Common myeloid progenitor, CD34-positive (primary cell): Measurements from ENCODE around the gene HDAC4.

ENCODE experiments used
- CTCF ChIA-PET: fragments of 350-600 bp; sonication (Branson Sonifier 250); formaldehyde crosslinking; loops from one replicate; lab custom pipeline; 2021; ENCODE audit warnings: antibody characterized with exemption; lab: Charles Lee
- POLR2A ChIA-PET: fragments of 350-600 bp; sonication (Branson Sonifier 250); formaldehyde crosslinking; loops from one replicate; lab custom pipeline; 2021; ENCODE audit warnings: antibody characterized with exemption; lab: Charles Lee
- DNase-seq, 3 donors: peaks; one replicate each; pipeline versions ENCODE4 v3.0.0 to v3.0.0-alpha.2; 2013
- H3K27ac ChIP-seq, 2 experiments: 1 replicate in 1 of 2; 2 replicates in 1 of 2; pipeline ENCODE4 v1.7.0; 2013; ENCODE audit warnings: inconsistent platforms in 2 of 2, low read length in 2 of 2, mild to moderate bottlenecking in 2 of 2, low read depth in 1 of 2, moderate library complexity in 1 of 2; ENCODE audit not compliant: severe bottlenecking in 2 of 2, insufficient read depth in 1 of 2, poor library complexity in 1 of 2
- H3K27me3 ChIP-seq, 5 experiments: replicated peaks in 2 of 5; 1 replicate in 3 of 5; 2 replicates in 2 of 5; pipeline versions ENCODE4 v1.6.1 to v1.7.0; 2013; ENCODE audit warnings: low read length in 4 of 5, mild to moderate bottlenecking in 2 of 5, moderate library complexity in 2 of 5, inconsistent platforms in 1 of 5; ENCODE audit not compliant: insufficient read depth in 5 of 5, control insufficient read depth in 4 of 5
- H3K36me3 ChIP-seq, 4 experiments: 1 replicate in 2 of 4; 2 replicates in 2 of 4; pipeline versions ENCODE4 v1.6.1 to v1.7.0; 2013; ENCODE audit warnings: low read length in 3 of 4, control low read depth in 1 of 4, mild to moderate bottlenecking in 1 of 4; ENCODE audit not compliant: control insufficient read depth in 4 of 4, insufficient read depth in 4 of 4
- H3K4me1 ChIP-seq, 4 experiments: 1 replicate in 3 of 4; 2 replicates in 1 of 4; pipeline versions ENCODE4 v1.6.1 to v1.7.1; 2013; ENCODE audit warnings: low read length in 3 of 4, mild to moderate bottlenecking in 3 of 4, control low read depth in 1 of 4, inconsistent platforms in 1 of 4, moderate library complexity in 1 of 4; ENCODE audit not compliant: control insufficient read depth in 4 of 4, insufficient read depth in 4 of 4; ENCODE audit errors: control extremely low read depth in 1 of 4
- H3K4me3 ChIP-seq, 7 experiments: 1 replicate in 4 of 7; 2 replicates in 3 of 7; pipeline versions ENCODE4 v1.5.1 to v1.7.0; 2013; ENCODE audit warnings: mild to moderate bottlenecking in 7 of 7, low read length in 6 of 7, moderate library complexity in 6 of 7, inconsistent platforms in 2 of 7, low read depth in 2 of 7, control low read depth in 1 of 7; ENCODE audit not compliant: insufficient read depth in 4 of 7, control insufficient read depth in 1 of 7; ENCODE audit errors: extremely low read depth in 1 of 7
- H3K9me3 ChIP-seq, 5 experiments: 1 replicate in 4 of 5; 2 replicates in 1 of 5; pipeline versions ENCODE4 v1.6.1 to v1.7.1; 2013; ENCODE audit warnings: low read length in 4 of 5, mild to moderate bottlenecking in 2 of 5, inconsistent platforms in 1 of 5, low read depth in 1 of 5, moderate library complexity in 1 of 5; ENCODE audit not compliant: control insufficient read depth in 4 of 5, insufficient read depth in 2 of 5; ENCODE audit errors: control extremely low read depth in 1 of 5
- WGBS: methylation state at CpG from one replicate; pipeline ENCODE4 v1.1.5; 2013; ENCODE audit not compliant: insufficient coverage; 5-methylcytosine and 5-hydroxymethylcytosine counted together

The HDAC4 gene

DNA sequence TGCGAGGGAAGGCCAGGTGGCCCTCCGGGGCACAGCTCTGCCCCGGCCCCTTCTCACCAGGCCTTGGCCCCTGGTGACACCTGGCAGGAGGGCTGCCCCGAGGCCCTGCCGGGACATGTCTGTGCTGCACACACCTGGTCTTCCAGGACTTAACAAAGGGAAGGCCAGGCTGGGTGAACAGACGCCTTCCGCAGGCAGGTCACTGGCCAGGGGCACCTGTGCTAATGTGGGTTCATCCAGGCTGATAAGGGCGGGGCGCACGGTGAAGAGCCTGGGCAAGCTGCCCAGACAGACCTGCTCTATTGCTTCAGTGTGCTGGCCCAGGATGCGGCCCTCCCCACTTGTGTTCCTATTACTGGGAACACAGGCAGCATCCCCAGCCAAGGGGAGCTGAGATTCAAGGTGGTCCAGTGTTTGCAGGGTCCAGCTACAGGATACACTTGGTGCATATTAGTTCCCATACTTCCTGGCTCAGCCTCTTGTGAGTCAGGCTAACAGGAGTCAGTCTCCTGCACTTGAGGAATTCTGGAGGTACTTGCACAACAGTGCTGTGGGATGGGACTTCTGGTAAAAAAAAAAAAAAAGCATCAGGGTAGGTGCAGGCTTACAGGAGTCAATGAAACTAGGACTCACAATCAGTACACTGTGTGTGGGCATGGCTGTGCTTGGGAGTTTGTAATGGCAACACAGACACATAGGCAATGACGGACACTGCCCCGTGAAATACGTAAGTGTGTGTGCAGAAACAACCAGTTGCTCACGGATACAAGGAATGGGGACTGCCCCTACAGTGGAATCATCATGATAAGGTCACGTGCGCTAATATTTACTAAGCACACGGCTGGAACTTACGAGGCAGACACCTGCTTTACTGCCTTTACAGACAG lies 291.5 kb downstream of the HDAC4 start:
- ChIA-PET POLR2A (no interaction called here), CTCF (interaction anchor here (1.0 kb wide), 1 partner anchor 11 kb away, joined by 3 read pairs; no protein-coding TSS in a partner anchor)
- Histone ChIP-seq H3K4me3 (no peak overlapping the region), H3K4me1 (peaks cover 0 to 12% (median 10%) of the 10 kb centered on the region in 4 experiments), H3K36me3 (peaks cover 0 to 56% (median 12%) of the 10 kb centered on the region in 4 experiments), H3K27me3 (no peaks in the 10 kb centered on the region), H3K9me3 (no peaks in the 10 kb centered on the region), H3K27ac (no peak overlapping the region)
- DNase-seq: no peak
- WGBS: 93% methylated on average over 16 of the region's 19 CpGs

DNA sequence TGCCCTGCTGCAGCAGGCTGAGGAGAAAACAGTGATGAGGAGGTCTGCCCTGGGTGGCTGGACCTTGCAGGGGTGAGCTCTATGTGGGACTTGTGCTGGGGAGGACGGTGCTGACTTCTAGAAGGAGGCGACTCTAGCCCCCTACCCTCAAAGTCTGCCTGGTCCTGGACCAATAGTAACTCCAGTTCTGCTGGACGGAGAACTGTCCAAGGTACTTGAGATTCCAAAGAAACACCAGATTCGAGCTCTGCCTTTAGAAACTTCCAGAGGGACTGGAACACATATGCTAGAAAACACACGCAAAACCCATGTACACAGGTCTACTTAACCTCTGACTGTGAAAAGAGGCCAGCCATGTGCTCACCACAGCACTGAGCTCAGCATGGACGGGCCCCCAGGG lies 292.4 kb downstream of the HDAC4 start:
- POLR2A ChIA-PET: no interaction called here
- Histone ChIP-seq H3K9me3 (no peaks in the 10 kb centered on the region), H3K4me3 (no peak overlapping the region), H3K36me3 (peaks cover 0 to 58% (median 12%) of the 10 kb centered on the region in 4 experiments), H3K27ac (no peak overlapping the region), H3K4me1 (peaks cover 0 to 4% (median 2%) of the 10 kb centered on the region in 4 experiments), H3K27me3 (no peaks in the 10 kb centered on the region)
- 90% methylated on average over 6 of the region's 6 CpGs for WGBS
- CTCF ChIA-PET: interaction anchor here (0.9 to 1.3 kb wide), 4 partner anchors 8 to 75 kb away, joined by 3 read pairs; no protein-coding TSS in a partner anchor
- DNase-seq: no peak

DNA sequence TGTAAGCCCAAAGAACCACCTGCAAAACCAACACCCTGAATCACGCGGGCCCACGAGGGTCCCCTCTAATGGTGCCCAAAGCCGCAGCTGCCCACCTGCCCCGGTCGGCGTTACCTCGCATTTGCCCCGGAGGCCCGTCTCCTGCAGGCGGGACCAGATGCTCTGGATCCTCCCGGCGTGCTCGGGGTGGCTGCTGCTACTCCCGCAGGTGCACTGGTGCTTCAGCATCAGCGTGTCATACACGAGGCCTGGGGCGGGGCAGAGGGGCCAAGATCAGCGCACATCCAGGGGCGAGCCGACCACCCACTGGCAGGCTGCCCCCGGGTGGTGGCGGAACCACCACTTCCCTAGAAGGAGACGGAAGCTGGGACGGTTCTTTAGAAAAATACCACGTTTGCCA lies 292.9 kb downstream of the HDAC4 start:
- 97% methylated on average over 26 of the region's 26 CpGs for WGBS
- H3K36me3 ChIP-seq: peaks cover 0 to 63% (median 12%) of the 10 kb centered on the region in 4 experiments

DNA sequence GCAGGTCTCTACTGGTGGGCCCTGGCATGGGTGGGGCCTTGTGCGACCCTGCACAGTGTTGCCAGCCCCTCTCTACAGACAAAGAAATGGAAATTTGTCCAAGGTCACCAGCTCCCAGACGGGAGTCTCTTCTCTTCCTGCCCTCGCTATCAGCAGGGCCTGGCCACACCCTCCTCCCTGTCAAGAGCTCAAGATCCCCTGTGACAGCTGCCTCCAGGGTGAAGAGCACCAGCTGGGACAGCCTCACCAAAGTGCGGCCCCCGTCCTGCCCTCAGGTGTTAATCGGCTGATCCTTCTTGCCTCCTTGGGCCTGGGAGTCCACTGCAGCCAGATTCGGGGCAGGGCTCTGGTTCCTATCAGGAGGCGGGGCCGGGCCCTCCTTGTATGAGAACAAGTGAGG lies 293.9 kb downstream of the HDAC4 start:
- Histone ChIP-seq H3K36me3 (peaks cover 0 to 67% (median 14%) of the 10 kb centered on the region in 4 experiments), H3K4me1 (no peaks in the 10 kb centered on the region), H3K4me3 (no peak overlapping the region), H3K27ac (no peak overlapping the region), H3K27me3 (no peaks in the 10 kb centered on the region), H3K9me3 (no peaks in the 10 kb centered on the region)
- WGBS: 98% methylated on average over 7 of the region's 9 CpGs
- ChIA-PET POLR2A (no interaction called here), CTCF (interaction anchor here (0.6 to 1.7 kb wide), 9 partner anchors 9 to 139 kb away, joined by 3 to 6 read pairs (median 3); no protein-coding TSS in a partner anchor)
- no peak for DNase-seq

More for the DNA sequence above, 292.9 kb downstream of the HDAC4 start:
- Histone ChIP-seq H3K4me3 (no peak overlapping the region), H3K27me3 (no peaks in the 10 kb centered on the region), H3K4me1 (no peaks in the 10 kb centered on the region), H3K27ac (no peak overlapping the region), H3K9me3 (no peaks in the 10 kb centered on the region)
- no peak for DNase-seq
- ChIA-PET CTCF (interaction anchor here (0.9 to 1.5 kb wide), 6 partner anchors 8 to 75 kb away, joined by 3 to 6 read pairs (median 3); no protein-coding TSS in a partner anchor), POLR2A (no interaction called here)

DNA sequence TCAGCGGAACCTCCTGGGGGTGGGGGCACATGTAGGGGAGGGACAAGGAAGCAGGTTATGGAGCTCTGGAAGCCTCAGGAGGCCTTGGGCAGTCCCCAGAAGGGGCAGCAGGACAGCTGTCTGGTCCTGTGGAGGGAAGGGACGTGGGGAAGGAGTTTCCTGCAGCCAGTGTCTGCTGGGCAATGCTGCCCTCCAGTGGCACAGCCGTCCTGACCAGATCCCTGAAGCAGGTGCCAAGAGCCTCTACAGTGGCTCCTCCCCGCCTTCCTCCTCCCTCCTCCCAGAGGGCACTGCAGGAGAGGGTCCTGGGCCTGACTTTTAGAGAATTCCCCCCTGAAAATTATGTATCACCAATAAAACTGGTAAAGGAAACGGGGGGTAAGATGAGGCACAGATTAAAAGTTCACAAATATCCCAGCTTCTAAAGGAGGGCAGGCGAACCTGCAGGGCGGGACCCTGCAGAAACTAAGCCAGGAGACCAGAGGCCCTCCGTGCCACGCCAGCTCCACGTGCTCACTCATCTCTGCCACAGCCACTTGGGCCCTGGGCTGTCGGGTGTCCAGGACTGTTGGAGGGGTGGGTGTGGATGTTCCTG lies 294.4 kb downstream of the HDAC4 start:
- Histone ChIP-seq H3K27ac (no peak overlapping the region), H3K4me1 (no peaks in the 10 kb centered on the region), H3K27me3 (no peaks in the 10 kb centered on the region), H3K4me3 (no peak overlapping the region), H3K36me3 (peaks cover 0 to 62% (median 14%) of the 10 kb centered on the region in 4 experiments), H3K9me3 (no peaks in the 10 kb centered on the region)
- ChIA-PET CTCF (interaction anchor here (0.6 to 1.7 kb wide), 11 partner anchors 8 to 139 kb away, joined by 3 to 6 read pairs (median 3); no protein-coding TSS in a partner anchor), POLR2A (no interaction called here)
- WGBS: 97% methylated on average over 7 of the region's 11 CpGs
- DNase-seq: peak; percentile 31 to 56 (median 54)

DNA sequence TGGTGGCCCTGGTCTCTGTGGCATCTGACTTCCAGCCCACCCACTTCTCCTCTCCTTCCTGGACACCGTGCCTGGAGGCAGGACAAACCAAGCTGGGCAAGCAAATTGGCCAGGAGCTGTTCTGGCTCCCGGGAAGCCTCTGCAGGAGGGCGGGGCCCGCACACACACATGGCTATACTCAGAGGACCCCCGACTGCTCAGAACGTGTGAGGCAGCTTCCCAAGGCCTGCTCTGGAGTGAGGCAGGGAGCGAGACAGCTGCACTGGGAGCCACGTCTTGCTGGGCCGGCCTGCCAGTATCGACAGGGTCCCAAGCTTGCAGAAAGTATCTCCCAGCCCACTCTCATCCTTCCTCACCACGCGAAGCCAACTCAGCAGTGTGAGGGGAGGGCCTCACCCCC lies 295.6 kb downstream of the HDAC4 start:
- Histone ChIP-seq H3K36me3 (peaks cover 0 to 65% (median 16%) of the 10 kb centered on the region in 4 experiments), H3K27ac (no peak overlapping the region), H3K4me1 (no peaks in the 10 kb centered on the region), H3K9me3 (no peaks in the 10 kb centered on the region), H3K4me3 (no peak overlapping the region), H3K27me3 (no peaks in the 10 kb centered on the region)
- POLR2A ChIA-PET: no interaction called here
- DNase-seq: no peak
- CTCF ChIA-PET: interaction anchor here (0.9 to 1.7 kb wide), 3 partner anchors 15 to 76 kb away, joined by 3 to 5 read pairs (median 5); no protein-coding TSS in a partner anchor
- 97% methylated on average over 12 of the region's 12 CpGs for WGBS
